Uterus (tissue), 2 donors: ENCODE measurements around the gene ODAM.

Experiments used
- POLR2A ChIP-seq, 2 donors: fragments of 450-650 bp; IDR thresholded peaks; one replicate each; pipeline ENCODE4 v1.6.1; 2016; ENCODE audit warnings: antibody characterized with exemption in 2 of 2, mild to moderate bottlenecking in 1 of 2, moderate library complexity in 1 of 2
- TF ChIP-seq, protein P1 (sequence below), 4 experiments: fragments of 200-600 bp in 2 of 4; fragments of 450-650 bp in 2 of 4; sonication (generic) in 2 of 4; IDR thresholded peaks; one replicate each; pipeline ENCODE4 v1.5.1; 2016 to 2019; ENCODE audit warnings: antibody characterized with exemption in 4 of 4, mild to moderate bottlenecking in 2 of 4, moderate library complexity in 1 of 4

DNA sequence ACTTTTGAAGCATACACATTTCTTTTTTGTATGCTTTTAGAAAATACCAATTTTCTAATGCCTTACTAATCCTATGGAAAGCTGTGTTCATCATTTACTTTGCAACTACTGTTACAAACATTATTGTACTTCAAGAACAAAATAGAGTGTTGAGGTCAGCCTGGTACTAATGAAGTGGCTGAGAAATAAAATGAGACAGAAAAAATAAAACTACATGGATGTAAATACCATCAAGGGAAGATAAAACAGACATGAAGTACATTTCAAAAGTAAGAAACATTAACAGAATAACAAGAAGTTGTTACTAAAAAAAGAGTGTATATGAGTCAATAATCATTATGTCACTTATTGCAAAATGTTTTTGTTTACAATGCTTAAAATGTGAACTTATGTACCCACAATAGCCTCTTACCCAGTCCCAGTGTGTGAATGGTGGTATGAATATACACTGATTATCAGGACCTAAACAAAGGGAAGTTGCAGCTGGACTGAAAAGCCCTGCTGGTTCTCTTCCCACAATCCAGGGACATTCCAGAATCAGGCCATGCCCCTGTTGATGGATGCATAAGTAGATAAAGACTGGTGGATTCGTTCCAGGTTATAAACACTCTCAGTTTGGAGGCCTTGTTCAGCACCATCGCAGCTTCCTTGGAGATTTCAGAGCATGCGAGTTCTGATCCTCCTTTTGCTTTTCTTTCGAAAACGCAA is 44.5 kb downstream of the ODAM start:
- no peak for TF ChIP-seq POLR2A (IDR thresholded peaks at IDR 0.05)
- TF ChIP-seq, protein P1, sequence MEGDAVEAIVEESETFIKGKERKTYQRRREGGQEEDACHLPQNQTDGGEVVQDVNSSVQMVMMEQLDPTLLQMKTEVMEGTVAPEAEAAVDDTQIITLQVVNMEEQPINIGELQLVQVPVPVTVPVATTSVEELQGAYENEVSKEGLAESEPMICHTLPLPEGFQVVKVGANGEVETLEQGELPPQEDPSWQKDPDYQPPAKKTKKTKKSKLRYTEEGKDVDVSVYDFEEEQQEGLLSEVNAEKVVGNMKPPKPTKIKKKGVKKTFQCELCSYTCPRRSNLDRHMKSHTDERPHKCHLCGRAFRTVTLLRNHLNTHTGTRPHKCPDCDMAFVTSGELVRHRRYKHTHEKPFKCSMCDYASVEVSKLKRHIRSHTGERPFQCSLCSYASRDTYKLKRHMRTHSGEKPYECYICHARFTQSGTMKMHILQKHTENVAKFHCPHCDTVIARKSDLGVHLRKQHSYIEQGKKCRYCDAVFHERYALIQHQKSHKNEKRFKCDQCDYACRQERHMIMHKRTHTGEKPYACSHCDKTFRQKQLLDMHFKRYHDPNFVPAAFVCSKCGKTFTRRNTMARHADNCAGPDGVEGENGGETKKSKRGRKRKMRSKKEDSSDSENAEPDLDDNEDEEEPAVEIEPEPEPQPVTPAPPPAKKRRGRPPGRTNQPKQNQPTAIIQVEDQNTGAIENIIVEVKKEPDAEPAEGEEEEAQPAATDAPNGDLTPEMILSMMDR (IDR thresholded peaks at IDR 0.05) = no peak
